Activated CD4-positive, alpha-beta T cell treated with anti-CD3 and anti-CD28 coated beads for 48 hours (primary cell): ENCODE results near the gene KIF18B.
A peak's percentile ranks its signal among the peaks of the same experiment; 100 is the strongest.

Experiments
- DNase-seq: peaks from one replicate; pipeline ENCODE4 v3.0.0-alpha.2; 2020

KIF18B gene

GRCh38 chr17:44947461-44948314 lies at the start of gene KIF18B:
TSS of gene KIF18B (minus strand) at chr17:44947773. CDS start at chr17:44936344, 11,429 bp downstream.
- DNase-seq = peak; percentile 96

DNA sequence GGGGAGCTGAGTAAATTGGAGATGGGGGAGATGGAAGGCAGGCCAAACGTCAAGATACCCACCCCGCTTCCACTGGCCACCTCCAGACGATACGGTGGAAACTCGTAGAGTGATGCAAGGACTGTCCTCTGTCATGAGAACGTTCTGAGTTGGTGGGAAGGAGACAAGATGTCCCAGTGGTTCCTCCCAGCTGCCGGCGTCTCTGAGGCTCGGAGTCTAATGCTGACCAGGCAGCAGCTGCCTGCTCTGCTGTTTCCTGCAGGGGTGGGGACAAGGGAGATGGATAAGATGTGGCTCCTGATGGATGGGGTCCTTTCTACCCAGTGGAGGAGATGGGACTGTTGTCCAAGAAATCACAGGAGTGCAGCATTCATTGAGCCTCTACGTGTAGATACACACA lies 48.7 kb upstream of the KIF18B start:
- no peak for DNase-seq

DNA sequence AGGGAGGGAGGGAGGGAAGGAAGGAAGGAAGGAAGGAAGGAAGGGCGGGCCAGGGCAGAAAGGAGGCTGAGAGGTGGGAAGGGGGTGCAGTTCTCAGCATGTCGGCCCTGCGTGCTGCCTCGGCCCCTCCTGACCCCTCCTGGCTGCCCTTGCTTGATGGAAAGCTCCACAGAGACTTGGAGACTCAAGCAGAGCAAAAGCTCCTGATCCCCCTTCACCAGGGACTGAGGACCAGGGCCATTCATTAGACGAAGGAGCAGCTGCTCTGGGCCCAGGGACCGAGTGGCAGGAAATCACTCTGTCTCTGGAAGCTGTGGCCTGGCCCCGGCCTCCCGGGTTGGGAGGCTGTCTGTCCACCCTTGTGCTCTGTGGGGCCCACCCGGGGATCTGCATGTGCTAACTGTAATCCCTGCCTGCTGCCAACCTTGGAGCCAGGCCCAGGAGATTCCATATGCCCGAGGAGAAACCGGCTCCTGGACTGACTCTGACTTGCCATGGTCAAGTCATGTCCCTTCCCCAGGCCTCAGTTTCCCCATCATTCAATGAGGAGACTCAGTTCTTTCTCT lies 47.9 kb upstream of the KIF18B start:
- no peak for DNase-seq

GRCh38 chr17:44992242-44992939 lies 44.8 kb upstream of the KIF18B start:
- no peak for DNase-seq

DNA sequence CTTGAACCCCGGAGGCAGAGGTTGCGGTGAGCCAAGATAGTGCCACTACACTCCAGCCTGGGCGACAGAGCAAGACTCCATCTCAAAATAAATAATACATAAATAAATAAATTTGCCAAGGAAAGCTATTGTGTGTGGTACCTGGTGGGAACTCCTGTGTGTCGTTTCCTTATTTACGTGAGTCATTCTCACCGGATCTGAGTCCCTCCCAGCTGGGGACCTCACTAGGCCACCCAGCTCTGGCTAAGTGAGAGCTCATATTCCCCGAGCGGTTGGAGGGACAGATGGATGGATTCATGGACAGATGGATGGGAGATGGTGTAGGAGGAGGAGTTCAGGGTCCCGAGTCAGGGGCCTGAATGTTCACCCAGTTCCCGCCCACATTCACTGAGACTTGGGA lies 43.4 kb upstream of the KIF18B start:
- no peak for DNase-seq

DNA sequence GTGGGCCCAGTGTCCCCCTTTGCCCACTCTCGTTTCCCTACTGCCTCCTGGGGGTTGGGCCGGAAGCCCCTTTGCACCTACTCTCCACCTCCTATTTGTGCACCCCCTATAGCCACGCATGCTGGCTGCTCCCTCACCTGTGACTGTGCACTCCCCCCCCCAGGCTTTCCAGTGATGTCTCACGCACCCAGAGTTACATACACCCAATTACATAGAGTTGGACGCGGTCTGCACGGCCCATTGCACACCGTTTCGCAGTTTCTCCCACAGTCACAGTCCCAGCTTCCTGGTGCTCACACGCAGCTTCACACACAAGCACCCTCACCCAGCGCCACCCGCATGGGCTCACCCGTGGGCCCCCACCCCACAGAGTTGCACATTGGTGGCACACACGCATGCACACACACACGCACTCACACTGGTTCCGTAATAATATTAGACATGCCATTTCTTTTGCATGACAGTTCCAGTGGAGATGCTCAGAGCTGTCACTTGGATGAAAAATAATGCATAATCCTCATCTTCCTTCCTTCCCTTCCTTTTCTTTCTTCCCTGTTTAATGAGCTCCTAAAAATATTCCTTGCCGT lies 42.1 kb upstream of the KIF18B start:
- DNase-seq = no peak

- no peak for DNase-seq
Measured at GRCh38 chr17:44988044-44988942, 40.7 kb upstream of the KIF18B start.

GRCh38 chr17:44983563-44983962 lies 36.0 kb upstream of the KIF18B start:
- no peak for DNase-seq

DNA sequence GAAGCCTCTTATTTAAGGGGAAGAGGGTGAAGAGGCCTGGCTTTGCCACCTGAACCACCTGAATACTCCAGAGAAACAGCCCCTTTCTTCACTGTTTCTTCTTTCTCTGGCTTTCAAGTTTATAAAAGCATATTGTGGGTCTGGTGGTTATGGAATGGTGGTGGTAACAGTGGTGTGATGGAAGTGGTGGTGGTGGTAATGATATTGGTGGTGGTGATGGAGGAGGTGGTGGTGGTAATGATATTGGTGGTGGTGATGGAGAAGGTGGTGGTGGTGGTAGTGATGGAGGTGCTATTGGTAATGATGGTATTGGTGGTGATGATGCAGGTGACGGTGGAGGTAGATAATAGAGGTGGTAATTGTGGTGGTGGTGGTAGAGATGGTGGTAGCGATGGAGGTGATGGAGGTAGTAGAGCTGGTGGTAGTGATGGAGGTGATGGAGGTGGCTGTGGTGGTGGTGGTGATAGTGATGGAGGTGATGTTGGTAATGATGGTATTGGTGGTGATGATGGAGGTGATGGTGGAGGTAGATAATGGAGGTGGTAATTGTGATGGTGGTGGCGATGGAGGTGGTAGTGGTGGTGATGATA lies 34.6 kb upstream of the KIF18B start:
- no peak for DNase-seq

DNA sequence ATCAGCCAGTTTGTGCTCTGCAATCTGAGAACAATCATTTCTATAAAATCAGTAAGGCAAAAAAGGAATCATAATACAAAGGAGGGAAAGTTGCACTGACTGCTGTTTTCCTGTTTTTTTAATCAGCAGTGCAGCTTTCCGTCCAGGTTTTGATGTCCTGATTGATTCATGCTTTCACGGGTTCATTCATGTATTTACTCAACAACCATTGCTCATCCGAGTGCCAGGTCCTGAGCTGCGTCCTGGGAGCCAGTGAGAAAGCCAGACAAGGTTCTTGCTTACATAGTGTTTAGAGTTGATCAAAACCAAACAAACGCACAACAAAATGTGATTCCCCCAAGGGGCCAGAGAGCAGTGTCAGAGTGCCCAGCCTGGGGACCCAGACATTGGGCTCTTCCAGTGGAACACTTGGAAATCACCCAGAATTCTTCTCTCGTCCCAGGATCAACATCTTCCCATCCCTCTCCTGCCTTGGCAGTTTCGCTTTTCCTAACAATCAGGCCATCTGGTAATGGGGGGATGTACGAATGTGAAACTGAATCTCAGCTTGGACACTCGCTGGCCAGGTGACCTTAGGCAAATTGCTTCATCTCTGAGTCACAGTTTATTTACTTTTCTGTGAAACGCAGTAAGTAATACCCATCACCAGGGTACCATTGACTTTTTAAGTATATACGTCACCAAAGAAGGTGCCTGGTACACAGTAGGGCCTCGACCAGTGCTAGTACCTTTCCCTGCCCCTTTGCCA lies 33.8 kb upstream of the KIF18B start:
- DNase-seq = no peak

DNA sequence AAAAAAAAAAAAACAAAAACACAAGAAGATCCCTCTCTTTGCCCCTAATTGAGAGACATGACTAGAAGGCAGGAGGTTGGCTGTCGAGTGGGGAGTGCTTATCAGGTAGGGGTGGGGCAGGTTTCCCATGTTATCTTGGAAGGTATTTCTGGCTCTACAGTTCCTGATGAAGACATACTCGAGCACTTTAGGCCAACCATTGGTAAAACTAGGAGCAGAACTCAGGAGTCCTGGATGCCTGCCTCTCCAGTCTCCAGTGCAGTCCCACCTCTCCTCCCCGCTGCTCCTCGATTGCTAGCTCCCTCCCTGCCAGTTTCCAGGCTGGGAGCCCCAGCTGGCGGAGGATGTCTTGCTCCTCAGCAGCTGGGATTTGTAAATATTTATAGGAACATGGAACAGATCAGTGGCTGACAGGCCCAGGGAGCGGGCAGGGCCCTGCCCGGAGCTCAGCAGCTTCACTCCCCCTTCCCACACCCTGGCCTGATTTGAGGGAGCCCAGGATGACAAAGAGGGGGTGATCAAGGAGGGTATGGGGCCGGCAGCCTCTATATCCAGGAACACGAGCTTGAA lies 31.9 kb upstream of the KIF18B start:
- DNase-seq = no peak

DNA sequence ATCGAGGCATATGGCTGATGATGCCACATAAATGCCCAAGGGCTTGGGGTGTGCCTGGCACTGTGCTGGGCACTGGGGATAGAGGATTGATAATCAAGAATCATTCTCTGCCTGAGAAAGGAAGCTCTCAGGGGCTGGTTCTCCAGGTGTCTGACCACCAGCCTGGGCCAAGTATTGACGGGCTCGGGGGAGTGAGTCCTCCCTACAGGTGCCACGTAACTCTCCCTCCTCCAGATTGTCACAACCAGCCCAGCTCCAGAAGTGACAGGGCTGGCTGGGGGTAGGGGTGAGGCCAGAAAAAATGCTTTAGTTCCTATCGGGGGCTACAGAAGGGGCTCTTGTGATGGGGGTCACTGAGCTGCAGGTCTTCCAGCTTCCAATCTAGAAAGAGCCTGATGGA lies 31.2 kb upstream of the KIF18B start:
- no peak for DNase-seq

DNA sequence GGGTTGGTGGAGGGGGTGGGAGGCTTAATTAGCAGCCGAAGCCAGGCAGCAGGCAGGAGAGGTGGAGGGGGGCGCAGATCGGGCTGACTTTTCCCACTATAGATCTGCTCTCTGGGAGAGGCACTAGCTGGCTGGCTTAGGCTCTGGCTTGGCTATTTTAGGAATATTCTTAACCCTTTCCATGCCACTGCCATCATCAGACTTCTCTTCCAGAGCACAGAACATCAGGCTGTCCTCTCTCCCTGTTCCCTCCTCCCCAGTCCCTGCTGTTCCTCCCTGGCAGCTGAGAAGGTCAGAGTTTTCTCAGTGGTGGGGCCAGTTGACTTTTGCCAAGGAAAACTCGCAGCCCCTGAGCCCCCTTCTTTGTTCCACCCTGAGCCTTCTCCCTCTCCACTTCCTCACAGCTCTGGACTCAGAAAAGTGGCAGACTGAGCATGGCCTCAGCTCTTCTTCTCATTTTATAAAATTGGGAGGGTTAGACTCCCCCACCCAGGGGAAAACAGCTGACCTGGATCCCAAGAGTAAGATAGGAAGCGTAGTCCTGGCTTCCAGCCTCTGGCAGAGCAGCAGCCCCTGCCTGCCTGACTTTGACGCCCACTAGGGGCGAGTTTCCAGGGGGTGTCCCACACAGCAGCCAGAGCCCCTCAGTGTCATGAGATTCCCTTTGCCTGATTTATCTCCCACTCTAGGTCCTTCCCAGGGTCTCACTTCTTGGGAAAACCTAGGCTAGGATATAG lies 30.4 kb upstream of the KIF18B start:
- no peak for DNase-seq

- no peak for DNase-seq
Measured at GRCh38 chr17:44977065-44977464, 29.5 kb upstream of the KIF18B start.

DNA sequence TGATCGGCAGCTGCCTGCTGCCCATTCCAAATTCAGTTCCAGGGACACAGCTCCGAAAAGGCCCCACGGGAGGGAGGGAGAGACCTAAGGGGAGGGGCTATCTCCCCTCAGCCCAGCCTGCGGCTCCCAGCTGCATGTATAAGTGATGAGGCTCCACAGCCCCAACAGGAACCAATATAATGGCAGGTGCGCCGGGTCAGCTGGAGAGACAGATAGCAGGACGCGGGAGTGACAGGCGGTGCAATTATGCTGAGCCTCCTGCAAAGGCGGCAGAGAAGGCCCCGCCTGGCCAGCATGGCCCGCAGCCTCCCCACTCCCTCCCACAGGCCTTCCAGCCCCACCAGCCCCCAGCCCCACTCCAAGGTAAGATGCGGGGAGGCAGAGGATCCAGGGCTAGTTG lies 28.6 kb upstream of the KIF18B start:
- DNase-seq = no peak

DNA sequence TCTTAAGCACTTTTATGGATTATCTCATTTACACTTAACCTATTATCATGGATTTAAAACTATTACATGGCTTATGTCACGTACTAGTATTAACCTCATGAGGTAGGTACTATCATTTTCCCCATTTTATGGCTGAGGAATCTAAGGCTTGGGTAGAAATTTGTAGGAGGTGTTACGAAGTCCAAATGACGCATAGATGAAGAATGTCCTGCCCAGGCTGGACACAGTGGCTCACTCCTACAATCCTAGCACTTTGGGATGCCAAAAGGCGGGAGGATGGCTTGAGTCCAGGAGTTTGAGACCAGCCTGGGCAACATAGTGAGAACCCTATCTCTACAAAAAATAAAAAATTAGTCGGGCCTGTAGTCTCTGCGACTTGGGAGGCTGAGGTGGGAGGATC lies 25.4 kb upstream of the KIF18B start:
- no peak for DNase-seq

- DNase-seq = peak; percentile 83
Measured at GRCh38 chr17:44971776-44972483, 24.4 kb upstream of the KIF18B start.

GRCh38 chr17:44970136-44970741 lies 22.7 kb upstream of the KIF18B start:
- DNase-seq = peak; percentile 54

GRCh38 chr17:44969144-44969780 lies 21.7 kb upstream of the KIF18B start:
- DNase-seq = no peak
